Left lung (tissue), 10 donors: Measurements from ENCODE around the gene ERF. TPM values are rescaled to one million over a fixed set of nuclear protein-coding genes. Genes with fewer than 3 reads are reported as not detected.
A peak's percentile ranks its signal among the peaks of the same experiment; 100 is the strongest.

Experiments
- ATAC-seq: fragments of 200-7000 bp; cut with Tn5 transposase; one replicate; pipeline ENCODE4 v1.9.1; 2020; ENCODE audit warnings: moderate library complexity
- DNase-seq, 4 donors: peaks; one replicate each; pipeline ENCODE4 v3.0.0-alpha.2; 2013 to 2020
- H3K27ac ChIP-seq, 2 donors: fragments of 200-600 bp; sonication (generic) in 1 of 2; one replicate each; pipeline versions ENCODE4 v1.5.0 to v1.8.0; 2020 to 2021
- H3K27me3 ChIP-seq, 2 donors: fragments of 200-600 bp; sonication (generic) in 1 of 2; one replicate each; pipeline versions ENCODE4 v1.5.0 to v1.8.0; 2020 to 2021
- H3K36me3 ChIP-seq, 2 donors: fragments of 200-600 bp; sonication (generic) in 1 of 2; one replicate each; pipeline versions ENCODE4 v1.5.0 to v1.8.0; 2020 to 2021
- H3K4me1 ChIP-seq, 2 donors: fragments of 200-600 bp; one replicate each; pipeline ENCODE4 v1.8.0; 2021
- H3K4me3 ChIP-seq, 2 donors: fragments of 200-600 bp; sonication (generic) in 1 of 2; one replicate each; pipeline versions ENCODE4 v1.5.0 to v1.8.0; 2020 to 2021; ENCODE audit warnings: mild to moderate bottlenecking in 1 of 2
- H3K9me3 ChIP-seq, 2 donors: fragments of 200-600 bp; sonication (generic) in 1 of 2; one replicate each; pipeline versions ENCODE4 v1.5.0 to v1.8.0; 2020 to 2021
- CTCF ChIP-seq, 2 donors: fragments of 200-600 bp; sonication (generic) in 1 of 2; IDR thresholded peaks; one replicate each; pipeline versions ENCODE4 v1.5.0 to v1.8.0; 2021; ENCODE audit warnings: antibody characterized with exemption in 2 of 2
- intact Hi-C, 2 donors: fragments of 100-400 bp; cut with DNase I; formaldehyde crosslinking; loops; one replicate each; pipeline versions ENCODE4 v1.11.2 to v1.14.2; 2022
- polyA plus RNA-seq, 6 donors: library from polyadenylated mRNA; unstranded; fragments of 120-200 nt; gene quantifications; one replicate each; pipeline ENCODE4 v1.2.1, GENCODE V29; 2013; ENCODE audit not compliant: insufficient read length in 6 of 6
- total RNA-seq, 2 donors: library from RNA; stranded (reverse); fragmentation: NEBNext Ultra II Directional; extraction: Animal tissue kit (Norgen Biotek cat#: 25700); gene quantifications; one replicate each; pipeline ENCODE4 v1.2.1, GENCODE V29; 2021
- donor health status: DM: no; HTN: yes; CAD: no.
- donor health status: DM: no; HTN: no; CAD: no.

ERF gene
- total and polyA plus RNA-seq, 8 donors = 42.9 to 56.4 (median 48.9) TPM

- intact Hi-C loops = no loop called here
- TF ChIP-seq CTCF (IDR thresholded peaks at IDR 0.05) = no peak
- Histone ChIP-seq H3K4me1 (peaks cover 0 to 88% of the 10 kb centered on the region in 2 donors), H3K36me3 (peaks cover 0 to 94% of the 10 kb centered on the region in 2 donors), H3K27ac (peak overlapping the region; percentile 56 to 98), H3K27me3 (no peaks in the 10 kb centered on the region), H3K4me3 (peak overlapping the region in 1 of 2 donors; percentile 22), H3K9me3 (no peaks in the 10 kb centered on the region)
- DNase-seq (no peak), ATAC-seq (no peak)
These were observed 52.5 kb downstream of the ERF start for GRCh38 chr19:42202290-42202880.

- Histone ChIP-seq H3K4me1 (peaks cover 0 to 88% of the 10 kb centered on the region in 2 donors), H3K36me3 (peaks cover 0 to 94% of the 10 kb centered on the region in 2 donors), H3K27me3 (no peaks in the 10 kb centered on the region), H3K4me3 (peak overlapping the region in 1 of 2 donors; percentile 22), H3K9me3 (no peaks in the 10 kb centered on the region), H3K27ac (peak overlapping the region; percentile 79 to 98)
- intact Hi-C loops = no loop called here
- no peak for TF ChIP-seq CTCF (IDR thresholded peaks at IDR 0.05)
- DNase-seq = peak in 2 of 4 donors; percentile 82 to 88
- peak; percentile 72 for ATAC-seq
These were observed 53.2 kb downstream of the ERF start for GRCh38 chr19:42201489-42202289.

- H3K9me3 ChIP-seq = no peaks in the 10 kb centered on the region
- no peaks in the 10 kb centered on the region for H3K27me3 ChIP-seq
- peaks cover 0 to 86% of the 10 kb centered on the region in 2 donors for H3K36me3 ChIP-seq
- ATAC-seq (no peak), DNase-seq (no peak)
- peaks cover 0 to 93% of the 10 kb centered on the region in 2 donors for H3K4me1 ChIP-seq
- H3K27ac ChIP-seq = peak overlapping the region; percentile 35 to 98
- peak overlapping the region in 1 of 2 donors; percentile 34 for H3K4me3 ChIP-seq
- intact Hi-C loops = no loop called here
- TF ChIP-seq CTCF (IDR thresholded peaks at IDR 0.05) = peak in 1 of 2 donors; percentile 2
These were observed 54.7 kb downstream of the ERF start for GRCh38 chr19:42200116-42200715.

GRCh38 chr19:42199440-42200115 lies 55.4 kb downstream of the ERF start:
- H3K4me1 ChIP-seq = peaks cover 0 to 94% of the 10 kb centered on the region in 2 donors
- peak overlapping the region; percentile 35 to 98 for H3K27ac ChIP-seq
- DNase-seq (peak in 2 of 4 donors; percentile 83 to 93), ATAC-seq (peak; percentile 52)
- peak in 1 of 2 donors; percentile 40 for TF ChIP-seq CTCF (IDR thresholded peaks at IDR 0.05)
- H3K27me3 ChIP-seq = no peaks in the 10 kb centered on the region
- intact Hi-C loops = no loop called here
- H3K36me3 ChIP-seq = peaks cover 0 to 80% of the 10 kb centered on the region in 2 donors
- H3K9me3 ChIP-seq = no peaks in the 10 kb centered on the region
- H3K4me3 ChIP-seq = peak overlapping the region in 1 of 2 donors; percentile 34
